GOT3 (cell line): Measurements from ENCODE around the gene SRP14.
"Not testable (repeated sequence)": the region's sequence is repeated elsewhere in the genome, so short reads cannot be mapped to it uniquely, and the experiment has no call there.

Experiments used
- DNase-seq: peaks from one replicate; lab custom pipeline; 2025; ENCODE audit warnings: mixed read lengths; lab: John Stamatoyannopoulos, UW

Gene SRP14

GRCh38 chr15:40038638-40039543 lies at the start of gene SRP14:
Gene SRP14, minus strand, starts transcription at chr15:40039181. Its CDS starts 65 bp downstream, at chr15:40039116.
- peak; percentile 73 for DNase-seq

- DNase-seq = no peak
Measured at GRCh38 chr15:40087991-40088928, 49.3 kb upstream of the SRP14 start.

GRCh38 chr15:40087068-40087810 lies 48.3 kb upstream of the SRP14 start:
- no peak for DNase-seq

GRCh38 chr15:40085266-40085665 lies 46.3 kb upstream of the SRP14 start:
- no peak for DNase-seq

- no peak for DNase-seq
Measured at GRCh38 chr15:40084650-40085049, 45.7 kb upstream of the SRP14 start.

- no peak for DNase-seq
Measured at GRCh38 chr15:40082195-40082883, 43.4 kb upstream of the SRP14 start.

GRCh38 chr15:40081691-40082194 lies 42.8 kb upstream of the SRP14 start:
- no peak for DNase-seq

- no peak for DNase-seq
Measured at GRCh38 chr15:40080847-40081246, 41.9 kb upstream of the SRP14 start.

- no peak for DNase-seq
Measured at GRCh38 chr15:40080104-40080503, 41.1 kb upstream of the SRP14 start.

- no peak for DNase-seq
Measured at GRCh38 chr15:40079456-40079855, 40.5 kb upstream of the SRP14 start.

GRCh38 chr15:40075298-40076044 lies 36.5 kb upstream of the SRP14 start:
- DNase-seq = no peak

GRCh38 chr15:40074656-40075055 lies 35.7 kb upstream of the SRP14 start:
- DNase-seq = not testable (repeated sequence)

GRCh38 chr15:40073716-40074490 lies 34.9 kb upstream of the SRP14 start:
- not testable (repeated sequence) for DNase-seq

GRCh38 chr15:40072216-40072990 lies 33.4 kb upstream of the SRP14 start:
- no peak for DNase-seq

GRCh38 chr15:40070608-40071218 lies 31.7 kb upstream of the SRP14 start:
- no peak for DNase-seq

- DNase-seq = no peak
Measured at GRCh38 chr15:40070166-40070557, 31.2 kb upstream of the SRP14 start.

GRCh38 chr15:40069178-40070165 lies 30.5 kb upstream of the SRP14 start:
- DNase-seq = peak; percentile 61
